HepG2 (cell line): ENCODE results near the gene CD96.

Source experiments
- CBX5 ChIP-seq: sonication (generic); formaldehyde crosslinking; IDR thresholded peaks from 2 replicates; pipeline ENCODE4 v1.4.0; 2020; ENCODE audit warnings: missing genetic modification reagents, borderline replicate concordance
- E2F1 ChIP-seq: sonication (generic); formaldehyde crosslinking; IDR thresholded peaks from 2 replicates; pipeline ENCODE4 v1.5.0; 2020; ENCODE audit warnings: missing genetic modification reagents
- HMG20B ChIP-seq: conservative IDR thresholded peaks from 2 replicates; pipeline ENCODE4 v1.6.1; 2016; ENCODE audit warnings: missing genetic modification reagents, missing compliant biosample characterization
- IRF1 ChIP-seq: sonication (generic); formaldehyde crosslinking; IDR thresholded peaks from 2 replicates; pipeline ENCODE4 v1.4.0; 2020; ENCODE audit warnings: low read depth, mild to moderate bottlenecking, missing genetic modification reagents
- JDP2 ChIP-seq: sonication (generic); formaldehyde crosslinking; IDR thresholded peaks from 2 replicates; pipeline ENCODE4 v1.8.1; 2022; ENCODE audit warnings: missing genetic modification reagents, borderline replicate concordance
- NBN ChIP-seq: fragments of 450-650 bp; conservative IDR thresholded peaks from 2 replicates; pipeline ENCODE4 v1.6.1; 2017
- RAD21 ChIP-seq: fragments of 450-650 bp; formaldehyde crosslinking; IDR thresholded peaks from 2 replicates; pipeline ENCODE4 v1.5.0; 2020; ENCODE audit warnings: mild to moderate bottlenecking
- SIN3A ChIP-seq: IDR thresholded peaks from 2 replicates; pipeline ENCODE4 v1.6.1; 2011; ENCODE audit warnings: low read depth, mild to moderate bottlenecking, control low read depth, low read length, borderline replicate concordance
- SUZ12 ChIP-seq: fragments of 150-350 bp; IDR thresholded peaks from 2 replicates; pipeline ENCODE4 v1.6.1; 2014; ENCODE audit warnings: low read depth, low read length
- THAP11 ChIP-seq: IDR thresholded peaks from 2 replicates; pipeline ENCODE4 v1.6.1; 2016; ENCODE audit warnings: missing biosample characterization, missing genetic modification reagents
- ZBTB25 ChIP-seq: IDR thresholded peaks from 2 replicates; pipeline ENCODE4 v1.6.1; 2018; ENCODE audit warnings: missing genetic modification reagents
- ZNF274 ChIP-seq: sonication (generic); formaldehyde crosslinking; IDR thresholded peaks from 2 replicates; pipeline ENCODE4 v1.5.1; 2020; ENCODE audit warnings: mild to moderate bottlenecking, missing genetic modification reagents

- no peak for TF ChIP-seq JDP2 (CRISPR knock-in tag)
- TF ChIP-seq SUZ12 = no peak
- TF ChIP-seq CBX5 = no peak
- TF ChIP-seq HMG20B = no peak
- no peak for TF ChIP-seq ZNF274 (CRISPR knock-in tag)
- TF ChIP-seq THAP11 (CRISPR knock-in tag) = no peak
- TF ChIP-seq ZBTB25 (CRISPR knock-in tag) = no peak
- no peak for TF ChIP-seq NBN
- no peak for TF ChIP-seq E2F1 (CRISPR knock-in tag)
- no peak for TF ChIP-seq IRF1
- TF ChIP-seq RAD21 (CRISPR knock-in tag) = no peak
- TF ChIP-seq SIN3A = no peak
Observed at GRCh38 chr3:111653766-111654165, 111.8 kb downstream of the CD96 start.
